Measurements from ENCODE around the gene ACSS1.

The ACSS1 gene

GRCh38 chr20:25058847-25059810, 1.2 kb upstream of the ACSS1 start:
- DNase-seq (ENCODE audit: low read depth): no peak

- peak; percentile 24 for DNase-seq (ENCODE audit: low read depth)
Observed at GRCh38 chr20:25057234-25058050, 497 bp downstream of the ACSS1 start.

DNA sequence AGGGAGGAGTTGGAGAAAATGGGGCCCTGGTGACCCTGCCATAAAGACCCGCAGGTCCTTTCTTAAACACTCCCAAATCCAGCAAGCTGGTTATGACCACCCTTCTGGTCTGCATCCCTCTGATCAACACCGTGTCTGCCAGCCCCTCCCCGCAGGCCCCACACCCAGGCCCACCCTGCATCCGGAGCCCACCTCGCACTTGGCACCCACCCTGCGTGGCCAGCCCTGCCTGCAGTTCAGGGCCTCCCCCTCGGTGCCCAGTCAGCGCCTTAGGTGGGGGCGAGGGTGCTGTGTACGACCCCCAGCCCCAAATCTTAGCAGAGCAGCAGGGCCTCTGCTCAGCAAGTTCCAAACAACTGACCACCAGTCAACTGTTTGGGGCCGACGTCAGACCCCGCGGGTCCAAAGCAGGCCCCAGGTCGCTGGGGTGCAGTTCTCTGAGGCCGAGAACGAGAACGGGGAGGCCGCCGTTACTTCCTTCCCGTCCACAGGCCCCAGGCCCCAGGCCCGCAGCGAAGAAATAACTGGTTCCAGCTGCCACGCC, 1.2 kb downstream of the ACSS1 start:
- DNase-seq (ENCODE audit: low read depth): no peak

DNA sequence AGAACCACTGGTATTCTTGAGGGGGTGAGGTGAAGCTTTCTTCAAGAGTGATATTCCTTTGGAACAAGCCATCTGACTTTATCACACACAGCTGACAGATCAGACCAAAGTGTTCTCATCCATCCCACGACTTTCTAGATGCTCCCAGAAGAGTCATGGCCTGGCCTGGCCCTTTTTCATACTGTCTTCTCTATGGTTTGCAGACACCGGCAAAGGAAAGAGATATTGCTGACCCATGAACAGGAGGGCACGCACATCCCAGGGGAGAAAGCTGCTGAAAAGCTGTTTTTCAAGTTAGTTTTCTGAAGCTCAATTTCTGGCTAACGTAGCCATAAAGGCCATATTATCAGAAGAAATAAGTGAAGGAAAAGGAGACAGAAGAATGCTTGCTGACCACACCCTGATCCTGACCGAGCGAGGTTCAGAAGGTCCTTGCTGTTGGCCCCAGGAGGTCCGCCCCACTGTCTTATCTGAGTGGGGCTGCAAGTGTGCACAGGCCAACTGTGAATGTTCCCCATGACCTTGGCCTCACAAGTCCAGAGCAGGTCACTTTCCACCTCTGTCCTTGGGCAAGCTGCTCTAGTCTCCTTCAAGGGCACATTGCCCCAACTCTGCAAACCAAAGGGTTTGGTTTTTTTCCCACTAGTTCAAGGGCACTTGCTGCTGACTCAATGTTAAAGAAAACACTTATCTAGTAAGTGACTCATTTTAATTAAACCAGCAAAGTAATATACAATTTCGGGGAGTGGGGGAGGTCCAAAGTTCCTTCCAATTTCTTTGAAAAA, 2.0 kb downstream of the ACSS1 start:
- no peak for DNase-seq (ENCODE audit: low read depth)

DNA sequence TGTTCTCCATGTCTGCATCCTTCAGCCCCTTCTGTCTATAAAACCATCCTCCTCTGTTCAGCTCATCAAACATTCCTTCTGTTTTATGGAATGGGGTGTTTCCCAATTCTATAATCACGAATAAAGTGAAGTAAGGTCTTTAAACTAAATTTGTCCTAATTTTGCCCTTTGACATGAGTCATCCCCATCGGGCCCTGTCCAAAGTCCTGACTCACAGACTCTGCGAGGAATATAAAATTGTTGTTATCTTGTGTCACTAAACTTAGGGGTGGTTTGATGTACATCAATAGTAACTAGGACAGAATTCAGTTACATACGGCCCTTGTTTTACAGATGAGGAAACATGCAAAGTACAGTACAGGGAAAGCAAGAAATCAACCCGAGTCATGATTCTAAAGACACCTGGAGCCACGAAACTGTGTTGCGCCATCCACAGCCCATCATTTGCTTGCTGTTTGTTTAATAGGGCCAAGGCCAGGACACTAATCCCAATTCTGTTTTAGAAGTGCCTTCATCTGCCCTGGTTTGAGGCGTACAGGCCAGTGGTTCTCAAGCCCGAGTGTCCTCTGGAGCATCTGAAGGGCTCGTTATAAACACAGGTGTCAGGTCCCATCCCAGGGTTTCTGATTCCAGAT, 2.8 kb downstream of the ACSS1 start:
- no peak for DNase-seq (ENCODE audit: low read depth)

GRCh38 chr20:25054096-25054820, 3.7 kb downstream of the ACSS1 start:
- no peak for DNase-seq (ENCODE audit: low read depth)

GRCh38 chr20:25053255-25054031, 4.5 kb downstream of the ACSS1 start:
- DNase-seq (ENCODE audit: low read depth): peak; percentile 17

GRCh38 chr20:25052255-25053194, 5.4 kb downstream of the ACSS1 start:
- DNase-seq (ENCODE audit: low read depth): peak; percentile 16

DNA sequence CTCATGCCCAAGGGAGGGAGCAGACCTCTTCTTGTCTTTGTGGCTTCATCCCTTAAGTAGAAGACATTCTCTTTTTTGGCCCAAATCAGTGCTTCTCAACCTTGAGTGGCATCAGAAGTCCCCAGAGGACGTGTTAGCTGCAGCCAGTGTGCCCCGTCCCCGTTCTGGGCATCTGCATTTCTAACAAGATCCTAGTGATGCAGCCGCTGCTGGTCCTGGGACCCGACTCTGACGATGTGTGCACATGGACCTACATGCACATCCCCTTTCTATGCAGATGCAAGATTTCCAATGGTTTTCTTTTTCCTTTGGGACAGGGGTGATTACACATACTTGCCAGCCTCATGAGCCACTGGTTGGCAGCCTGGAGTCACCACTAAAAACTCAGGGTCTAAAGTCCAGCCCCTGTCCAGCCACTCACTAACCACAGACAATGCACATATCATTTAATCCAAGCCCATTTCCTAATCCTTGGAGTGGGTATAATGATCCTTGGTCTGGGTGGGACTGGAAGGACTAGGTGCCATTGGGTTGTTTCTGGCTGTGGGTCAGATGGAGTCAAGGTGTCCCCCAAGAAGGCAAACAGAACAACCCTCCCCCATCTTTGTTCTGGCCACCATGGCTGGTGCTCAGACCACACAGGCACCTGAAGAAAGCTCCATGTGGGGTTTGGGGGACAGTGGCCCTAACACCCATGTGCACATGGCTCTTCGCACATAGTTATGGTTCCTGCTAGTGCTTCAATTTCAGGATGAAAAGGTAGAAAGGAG, 6.4 kb downstream of the ACSS1 start:
- no peak for DNase-seq (ENCODE audit: low read depth)

DNA sequence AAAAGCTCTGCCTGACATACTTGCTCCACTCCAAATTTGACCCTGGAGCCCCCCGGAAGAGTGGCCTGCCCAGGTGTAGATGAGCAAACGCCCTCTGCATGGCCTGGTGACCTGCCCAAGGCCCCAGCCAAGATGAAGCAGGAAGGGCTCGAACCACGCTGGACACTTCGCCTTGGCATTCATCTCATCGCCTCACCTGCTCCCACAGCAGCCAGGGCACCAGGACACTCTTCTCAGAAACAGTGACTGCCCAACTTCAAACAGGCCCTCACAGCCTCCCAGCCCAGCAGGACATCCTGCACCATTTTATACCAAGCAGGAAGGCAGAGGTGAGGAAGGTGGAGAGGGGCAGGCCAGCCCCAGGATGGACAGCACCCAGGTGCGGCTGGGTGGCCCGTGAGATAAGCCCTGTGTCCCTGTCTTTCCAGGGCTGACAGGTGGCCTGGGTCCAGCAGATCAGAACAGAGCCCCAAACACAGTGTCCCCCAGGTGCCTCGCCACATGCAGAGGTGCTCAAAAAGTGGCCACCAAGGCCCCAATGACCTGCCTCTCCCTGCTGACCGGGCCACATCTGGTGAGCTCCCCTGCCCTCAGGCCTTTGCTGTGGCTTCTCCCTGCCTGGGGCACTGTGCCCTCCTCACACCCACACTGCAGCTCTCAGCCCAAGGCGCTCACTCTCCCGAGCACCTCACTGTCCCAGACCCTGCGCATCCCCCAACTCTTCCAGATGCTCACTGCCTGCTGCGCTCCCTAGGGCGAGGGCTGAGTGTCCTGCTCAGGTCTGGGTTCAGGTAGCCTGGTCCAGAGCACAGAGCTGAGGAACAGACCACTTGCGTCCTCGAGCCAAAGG, 7.2 kb downstream of the ACSS1 start:
- no peak for DNase-seq (ENCODE audit: low read depth)

DNA sequence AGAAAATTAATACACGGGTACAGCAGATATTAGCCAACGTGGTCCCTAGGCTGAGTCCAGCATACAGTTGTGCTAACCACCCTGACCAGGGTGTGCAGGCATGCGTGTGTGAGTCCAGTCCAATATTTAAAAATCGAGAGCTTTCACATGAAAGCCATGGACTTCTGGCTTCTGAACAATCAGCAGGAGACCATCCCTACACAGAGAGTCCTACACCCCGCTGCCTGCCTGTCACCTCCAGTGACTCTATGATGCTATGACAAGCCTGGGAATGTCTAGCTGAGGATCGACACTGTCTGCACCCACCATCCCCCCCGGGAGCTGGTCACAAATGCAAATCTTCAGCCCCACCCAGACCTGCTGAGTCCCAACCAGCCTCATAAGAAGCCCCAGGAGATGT, 7.9 kb downstream of the ACSS1 start:
- DNase-seq (ENCODE audit: low read depth): no peak

DNA sequence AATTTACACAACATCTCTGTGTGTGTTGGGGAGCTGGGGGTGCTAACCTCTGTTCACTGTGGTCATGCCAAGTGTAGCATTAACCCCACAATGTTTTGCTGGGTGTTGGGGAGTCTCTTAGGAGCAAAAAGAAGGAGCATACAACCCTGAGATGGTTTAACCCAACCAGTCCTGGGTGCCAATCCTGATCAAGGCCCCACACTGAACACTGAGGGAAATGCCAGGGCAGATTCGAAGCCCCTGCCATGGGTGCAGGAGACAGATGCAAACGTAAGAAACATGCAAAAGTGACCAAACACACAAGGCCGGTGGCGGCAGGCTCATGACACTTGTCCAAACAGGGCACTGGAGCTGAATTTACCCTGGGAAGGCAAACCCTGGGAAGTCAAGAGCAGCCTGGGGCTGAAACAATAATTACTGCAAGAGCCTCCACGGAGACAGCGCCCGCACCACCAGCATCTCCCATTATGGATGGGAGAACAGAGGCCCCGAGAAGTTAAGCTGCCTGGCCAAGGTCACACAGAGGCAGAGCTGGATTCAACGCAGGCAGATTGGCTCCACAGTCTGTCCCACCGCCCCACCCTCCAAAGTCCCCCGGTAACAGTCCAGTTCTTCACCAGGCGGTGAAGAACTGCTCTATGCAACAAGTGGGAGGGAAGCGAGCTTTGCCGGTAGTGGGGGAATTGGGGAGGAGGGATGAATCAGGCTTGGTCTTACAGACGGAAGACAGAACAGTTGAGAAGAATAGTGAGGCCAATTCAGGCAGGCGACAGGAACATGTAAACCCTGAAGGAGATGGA, 8.5 kb downstream of the ACSS1 start:
- DNase-seq (ENCODE audit: low read depth): no peak

DNA sequence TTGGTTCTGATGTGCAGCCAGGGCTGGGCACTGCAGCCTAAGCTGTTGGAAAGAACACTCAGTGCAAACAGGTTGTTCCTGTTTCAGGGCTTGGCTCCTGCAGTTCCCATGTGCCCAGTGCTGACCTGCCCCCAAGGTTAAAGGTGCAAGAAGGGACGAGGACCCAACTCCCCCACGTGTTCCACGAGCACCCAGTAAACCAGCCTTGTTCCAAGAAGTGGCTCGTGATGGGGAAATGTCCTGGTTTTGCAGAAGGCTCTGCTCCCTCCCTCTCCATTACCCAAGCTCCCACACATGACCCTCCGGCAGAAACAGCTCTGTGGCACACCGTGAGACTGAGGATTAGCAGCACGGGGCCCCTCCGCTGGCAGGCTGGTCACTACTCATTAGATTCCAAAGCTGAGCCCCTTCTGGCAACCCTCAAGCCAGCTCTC, 9.4 kb downstream of the ACSS1 start:
- DNase-seq (ENCODE audit: low read depth): no peak

- no peak for DNase-seq (ENCODE audit: low read depth)
Observed at GRCh38 chr20:25047766-25048165, 10.2 kb downstream of the ACSS1 start.

- DNase-seq (ENCODE audit: low read depth): no peak
Observed at GRCh38 chr20:25046736-25047666, 10.9 kb downstream of the ACSS1 start.
